AG09309 (cell line): ENCODE data around the gene ARVCF.

ENCODE experiments used
- DNase-seq: peaks from one replicate; pipeline ENCODE4 v3.0.0-alpha.2; 2010; ENCODE audit warnings: low read depth
- H3K4me3 ChIP-seq: 2 replicates; pipeline ENCODE4 v1.5.1; 2011; ENCODE audit warnings: mild to moderate bottlenecking, low read depth, low read length, moderate library complexity; ENCODE audit not compliant: control insufficient read depth
- CTCF ChIP-seq: IDR thresholded peaks from 2 replicates; pipeline ENCODE4 v1.5.1; 2011; ENCODE audit warnings: mild to moderate bottlenecking, low read depth, low read length, inconsistent platforms; ENCODE audit not compliant: insufficient read depth, control insufficient read depth; ENCODE audit errors: missing control alignments

Gene ARVCF

GRCh38 chr22:19971276-19972124 lies 45.1 kb downstream of the ARVCF start:
- no peak for DNase-seq
- TF ChIP-seq CTCF, result no peak
- H3K4me3 ChIP-seq, result no peak overlapping the region

GRCh38 chr22:19970479-19971275 lies 45.9 kb downstream of the ARVCF start:
- peak; percentile 93 for TF ChIP-seq CTCF
- DNase-seq, result peak; percentile 7
- no peak overlapping the region for H3K4me3 ChIP-seq

- no peak for DNase-seq
- TF ChIP-seq CTCF, result no peak
- no peak overlapping the region for H3K4me3 ChIP-seq
These were observed 46.6 kb downstream of the ARVCF start for GRCh38 chr22:19970031-19970478.

GRCh38 chr22:19969141-19969928 lies 47.3 kb downstream of the ARVCF start:
- no peak overlapping the region for H3K4me3 ChIP-seq
- no peak for DNase-seq
- TF ChIP-seq CTCF, result no peak

- H3K4me3 ChIP-seq, result no peak overlapping the region
- TF ChIP-seq CTCF, result no peak
- DNase-seq, result no peak
These were observed 48.2 kb downstream of the ARVCF start for GRCh38 chr22:19968450-19968891.

- no peak for DNase-seq
- no peak for TF ChIP-seq CTCF
- H3K4me3 ChIP-seq, result no peak overlapping the region
These were observed 48.7 kb downstream of the ARVCF start for GRCh38 chr22:19967850-19968449.
